Measurements from ENCODE around the gene HPDL.
A peak's percentile ranks its signal among the peaks of the same experiment; 100 is the strongest.
"Not testable (repeated sequence)": the region's sequence is repeated elsewhere in the genome, so short reads cannot be mapped to it uniquely, and the experiment has no call there.

Gene HPDL

GRCh38 chr1:45354838-45355237, 28.1 kb downstream of the HPDL start:
- no peak for TF ChIP-seq RARB (CRISPR knock-in tag; IDR thresholded peaks at IDR 0.05)
- TF ChIP-seq ZNF565 (CRISPR knock-in tag; conservative IDR thresholded peaks at IDR 0.05; ENCODE audit: low read depth): no peak
- no peak for TF ChIP-seq PPARA (CRISPR knock-in tag; IDR thresholded peaks at IDR 0.05; ENCODE audit: borderline replicate concordance)
- no peak for TF ChIP-seq CSDC2 (CRISPR knock-in tag; IDR thresholded peaks at IDR 0.05)
- TF ChIP-seq ESRRG (CRISPR knock-in tag; IDR thresholded peaks at IDR 0.05): no peak
- ATAC-seq: no peak

- peak; percentile 24; the same call in 1 of the 3 replicates for ATAC-seq
Measured at GRCh38 chr1:45355683-45356082, 29.0 kb downstream of the HPDL start.

GRCh38 chr1:45356186-45356585, 29.5 kb downstream of the HPDL start:
- TF ChIP-seq RARB (CRISPR knock-in tag; IDR thresholded peaks at IDR 0.05) (no peak), ARNTL (CRISPR knock-in tag; IDR thresholded peaks at IDR 0.05; ENCODE audit: borderline replicate concordance, low read depth) (no peak), BACH2 (CRISPR knock-in tag; IDR thresholded peaks at IDR 0.05; ENCODE audit: borderline replicate concordance) (no peak), SNAI2 (CRISPR knock-in tag; IDR thresholded peaks at IDR 0.05) (no peak), TSHZ2 (CRISPR knock-in tag; IDR thresholded peaks at IDR 0.05) (no peak), ZC3H10 (CRISPR knock-in tag; IDR thresholded peaks at IDR 0.05) (no peak), PPARA (CRISPR knock-in tag; IDR thresholded peaks at IDR 0.05; ENCODE audit: borderline replicate concordance) (no peak), TCF4 (CRISPR knock-in tag; IDR thresholded peaks at IDR 0.05; ENCODE audit: borderline replicate concordance) (no peak), CSDC2 (CRISPR knock-in tag; IDR thresholded peaks at IDR 0.05) (no peak), POU6F1 (CRISPR knock-in tag; IDR thresholded peaks at IDR 0.05; ENCODE audit: borderline replicate concordance, low read depth) (no peak), ZNF70 (CRISPR knock-in tag; IDR thresholded peaks at IDR 0.05) (no peak), ZNF565 (CRISPR knock-in tag; conservative IDR thresholded peaks at IDR 0.05; ENCODE audit: low read depth) (no peak), GLIS3 (CRISPR knock-in tag; IDR thresholded peaks at IDR 0.05) (no peak)
- no peak for ATAC-seq

More at GRCh38 chr1:45355683-45356082, 29.0 kb downstream of the HPDL start:
- TF ChIP-seq OSR1 (CRISPR knock-in tag; IDR thresholded peaks at IDR 0.05) (no peak), TCF4 (CRISPR knock-in tag; IDR thresholded peaks at IDR 0.05; ENCODE audit: borderline replicate concordance) (no peak), ARNTL (CRISPR knock-in tag; IDR thresholded peaks at IDR 0.05; ENCODE audit: borderline replicate concordance, low read depth) (no peak), BACH2 (CRISPR knock-in tag; IDR thresholded peaks at IDR 0.05; ENCODE audit: borderline replicate concordance) (no peak), CREB5 (CRISPR knock-in tag; IDR thresholded peaks at IDR 0.05; ENCODE audit: low read depth) (no peak), PPARA (CRISPR knock-in tag; IDR thresholded peaks at IDR 0.05; ENCODE audit: borderline replicate concordance) (no peak), ZNF8 (CRISPR knock-in tag; IDR thresholded peaks at IDR 0.05) (no peak)

- TF ChIP-seq ZNF70 (CRISPR knock-in tag; IDR thresholded peaks at IDR 0.05) (no peak), ZNF565 (CRISPR knock-in tag; conservative IDR thresholded peaks at IDR 0.05; ENCODE audit: low read depth) (no peak), BACH2 (CRISPR knock-in tag; IDR thresholded peaks at IDR 0.05; ENCODE audit: borderline replicate concordance) (no peak), GLIS3 (CRISPR knock-in tag; IDR thresholded peaks at IDR 0.05) (no peak), CREB5 (CRISPR knock-in tag; IDR thresholded peaks at IDR 0.05; ENCODE audit: low read depth) (no peak), TSHZ2 (CRISPR knock-in tag; IDR thresholded peaks at IDR 0.05) (no peak), CSDC2 (CRISPR knock-in tag; IDR thresholded peaks at IDR 0.05) (no peak), ZC3H10 (CRISPR knock-in tag; IDR thresholded peaks at IDR 0.05) (no peak), PPARA (CRISPR knock-in tag; IDR thresholded peaks at IDR 0.05; ENCODE audit: borderline replicate concordance) (no peak), ISL1 (CRISPR knock-in tag; IDR thresholded peaks at IDR 0.05) (no peak), CSRNP3 (CRISPR knock-in tag; IDR thresholded peaks at IDR 0.05) (no peak), RARB (CRISPR knock-in tag; IDR thresholded peaks at IDR 0.05) (no peak), TOX (CRISPR knock-in tag; IDR thresholded peaks at IDR 0.05; ENCODE audit: borderline replicate concordance) (no peak), ZFP3 (CRISPR knock-in tag; IDR thresholded peaks at IDR 0.05) (no peak)
- peak; percentile 90 for ATAC-seq
Measured at GRCh38 chr1:45359882-45360513, 33.3 kb downstream of the HPDL start.

GRCh38 chr1:45360981-45361380, 34.3 kb downstream of the HPDL start:
- ATAC-seq: not testable (repeated sequence)

All from SK-N-SH treated with all-trans-retinoic acid at 6 μM for 48 hours (cell line).